Neural cell (in vitro differentiated cells): ENCODE results near the gene DSCAM.

ENCODE experiments used
- EP300 ChIP-seq: fragments of 450-650 bp; conservative IDR thresholded peaks from 2 replicates; pipeline ENCODE4 v1.6.1; 2014; ENCODE audit warnings: antibody characterized with exemption, mild to moderate bottlenecking, moderate library complexity; ENCODE audit not compliant: poor library complexity, severe bottlenecking
- EZH2 ChIP-seq: fragments of 200-600, 300-800 bp; shearing (Covaris generic), sonication (generic); IDR thresholded peaks from 2 replicates; pipeline ENCODE4 v1.6.1; 2014; ENCODE audit warnings: antibody characterized with exemption, low read length, borderline replicate concordance, mild to moderate bottlenecking; ENCODE audit not compliant: insufficient read depth, poor library complexity, severe bottlenecking
- MXI1 ChIP-seq: fragments of 450-650 bp; conservative IDR thresholded peaks from 2 replicates; pipeline ENCODE4 v1.6.1; 2014; ENCODE audit warnings: antibody characterized with exemption, mild to moderate bottlenecking; ENCODE audit not compliant: poor library complexity, severe bottlenecking
- POLR2AphosphoS5 ChIP-seq: IDR thresholded peaks from 2 replicates; pipeline ENCODE4 v1.6.1; 2012
- TF ChIP-seq, protein P1 (sequence below): fragments of 450-650 bp; IDR thresholded peaks from 2 replicates; pipeline ENCODE4 v1.5.1; 2014; ENCODE audit warnings: antibody characterized with exemption, mild to moderate bottlenecking, moderate library complexity; ENCODE audit not compliant: poor library complexity, severe bottlenecking

DNA sequence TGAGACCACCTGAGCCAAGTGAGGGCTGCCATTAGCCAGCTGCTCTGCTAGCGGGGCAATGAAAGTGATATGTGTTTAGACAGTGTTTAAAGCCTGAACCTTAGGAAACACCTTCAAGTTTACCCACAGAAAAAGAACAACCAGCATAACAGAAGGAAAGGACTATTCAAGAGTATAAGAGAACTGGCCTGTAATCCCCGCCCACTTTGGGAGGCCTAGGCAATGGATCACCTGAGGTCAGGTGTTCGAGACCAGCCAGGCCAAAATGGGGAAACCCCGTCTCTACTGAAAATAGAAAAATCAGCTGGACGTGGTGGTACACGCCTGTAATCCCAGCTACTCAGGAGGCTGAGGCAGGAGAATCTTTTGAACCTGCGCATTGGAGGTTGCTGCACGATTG lies 830.3 kb downstream of the DSCAM start:
- TF ChIP-seq, protein P1, sequence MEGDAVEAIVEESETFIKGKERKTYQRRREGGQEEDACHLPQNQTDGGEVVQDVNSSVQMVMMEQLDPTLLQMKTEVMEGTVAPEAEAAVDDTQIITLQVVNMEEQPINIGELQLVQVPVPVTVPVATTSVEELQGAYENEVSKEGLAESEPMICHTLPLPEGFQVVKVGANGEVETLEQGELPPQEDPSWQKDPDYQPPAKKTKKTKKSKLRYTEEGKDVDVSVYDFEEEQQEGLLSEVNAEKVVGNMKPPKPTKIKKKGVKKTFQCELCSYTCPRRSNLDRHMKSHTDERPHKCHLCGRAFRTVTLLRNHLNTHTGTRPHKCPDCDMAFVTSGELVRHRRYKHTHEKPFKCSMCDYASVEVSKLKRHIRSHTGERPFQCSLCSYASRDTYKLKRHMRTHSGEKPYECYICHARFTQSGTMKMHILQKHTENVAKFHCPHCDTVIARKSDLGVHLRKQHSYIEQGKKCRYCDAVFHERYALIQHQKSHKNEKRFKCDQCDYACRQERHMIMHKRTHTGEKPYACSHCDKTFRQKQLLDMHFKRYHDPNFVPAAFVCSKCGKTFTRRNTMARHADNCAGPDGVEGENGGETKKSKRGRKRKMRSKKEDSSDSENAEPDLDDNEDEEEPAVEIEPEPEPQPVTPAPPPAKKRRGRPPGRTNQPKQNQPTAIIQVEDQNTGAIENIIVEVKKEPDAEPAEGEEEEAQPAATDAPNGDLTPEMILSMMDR = no peak
- TF ChIP-seq POLR2AphosphoS5 = no peak
- no peak for TF ChIP-seq EZH2
- TF ChIP-seq EP300 = no peak
- no peak for TF ChIP-seq MXI1
